HG03342 (cell line): ENCODE measurements around the gene POT1.

ENCODE experiments used
- ATAC-seq: cut with Tn5 transposase; IDR thresholded peaks from one replicate; pipeline ENCODE4 v1.9.1; 2021; ENCODE audit warnings: mild to moderate bottlenecking, moderate library complexity; ENCODE audit not compliant: unreplicated experiment

Gene POT1

DNA sequence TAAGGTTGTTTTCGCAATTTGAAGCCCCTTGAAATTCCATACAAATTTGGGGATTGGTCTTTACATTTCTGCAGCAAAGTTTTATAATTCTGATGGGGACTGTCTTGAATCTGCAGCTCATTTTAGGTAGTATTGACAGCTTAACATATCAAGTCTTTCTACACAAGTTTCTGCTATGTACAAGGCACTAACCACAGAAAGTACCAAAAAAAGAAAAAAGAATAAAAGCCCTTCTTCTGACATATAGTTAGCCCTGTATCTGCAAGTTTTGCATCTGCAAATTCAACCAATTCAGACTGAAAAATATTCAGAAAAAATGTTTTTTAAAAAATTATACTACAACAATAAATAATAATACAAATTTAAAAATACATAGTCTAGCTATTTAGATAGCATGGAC is 15.3 kb downstream of the POT1 start:
- ATAC-seq = no peak

DNA sequence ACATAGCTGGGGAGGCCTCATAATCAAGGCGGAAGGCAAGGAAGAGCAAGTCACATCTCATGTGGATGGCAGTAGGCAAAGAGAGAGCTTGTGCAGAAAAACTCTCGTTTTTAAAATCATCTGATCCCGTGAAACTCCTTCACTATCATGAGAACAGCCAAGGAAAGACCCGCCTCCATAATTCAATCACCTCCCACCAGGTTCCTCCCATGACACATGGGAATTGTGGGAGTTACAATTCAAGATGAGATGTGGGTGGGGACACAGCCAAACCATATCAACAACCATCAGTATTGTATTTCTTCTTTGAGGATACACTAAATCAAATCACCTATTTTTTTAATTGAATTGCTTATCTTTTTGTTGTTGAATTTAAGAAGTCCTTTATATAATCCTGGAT is 16.7 kb downstream of the POT1 start:
- no peak for ATAC-seq

DNA sequence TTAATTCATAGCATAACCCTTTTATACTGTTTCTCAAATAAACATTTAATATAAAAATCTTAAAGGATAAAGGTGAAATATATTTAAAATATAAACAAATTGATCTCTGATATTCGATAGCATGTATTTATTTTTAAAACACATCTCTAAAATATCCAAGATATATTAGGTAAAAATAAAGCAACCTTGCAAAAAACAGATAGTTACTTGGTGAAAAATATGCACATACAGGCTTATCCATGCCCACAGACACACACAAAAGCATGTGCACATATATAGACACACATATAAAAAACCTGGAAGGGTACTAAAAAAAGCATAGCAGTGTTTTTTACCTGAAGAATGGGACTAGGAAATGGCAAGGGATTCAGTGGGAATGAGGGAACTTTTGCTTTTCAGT is 19.8 kb downstream of the POT1 start:
- no peak for ATAC-seq

DNA sequence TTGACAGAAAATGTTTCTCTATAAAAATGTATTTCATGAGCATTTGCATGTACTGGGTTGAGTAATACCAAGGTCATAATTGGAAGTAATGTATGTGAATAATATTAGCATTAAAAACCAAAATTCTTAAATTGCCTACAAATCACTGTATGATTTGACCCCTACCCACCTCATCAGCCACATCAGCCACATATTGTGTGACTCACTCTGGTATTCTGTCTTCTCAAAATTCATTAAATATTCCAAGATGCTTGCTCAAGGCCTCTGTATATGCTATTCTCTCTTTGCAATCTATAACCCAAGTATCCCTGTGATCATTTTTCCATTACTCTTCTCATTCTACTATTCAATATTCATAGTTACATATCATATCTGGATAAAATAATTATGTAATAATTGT is 21.4 kb downstream of the POT1 start:
- no peak for ATAC-seq

DNA sequence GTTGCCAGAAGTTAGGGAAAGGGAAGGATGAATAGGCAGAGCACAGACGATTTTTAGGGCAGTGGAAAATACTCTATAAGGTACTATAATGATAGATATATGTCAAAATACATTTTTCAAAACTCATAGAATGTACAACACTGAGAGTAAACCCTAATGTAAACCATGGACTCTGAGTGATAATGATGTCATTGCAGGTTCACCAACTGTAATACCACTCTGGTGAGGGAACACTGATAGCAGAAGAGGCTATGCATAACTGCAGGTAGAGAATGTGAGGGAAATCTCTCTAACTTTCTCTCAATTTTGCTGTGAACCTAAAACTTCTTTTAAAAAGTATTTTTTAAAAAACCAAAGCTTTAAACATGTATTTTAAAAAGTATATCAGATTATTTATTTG is 22.1 kb downstream of the POT1 start:
- ATAC-seq = no peak

DNA sequence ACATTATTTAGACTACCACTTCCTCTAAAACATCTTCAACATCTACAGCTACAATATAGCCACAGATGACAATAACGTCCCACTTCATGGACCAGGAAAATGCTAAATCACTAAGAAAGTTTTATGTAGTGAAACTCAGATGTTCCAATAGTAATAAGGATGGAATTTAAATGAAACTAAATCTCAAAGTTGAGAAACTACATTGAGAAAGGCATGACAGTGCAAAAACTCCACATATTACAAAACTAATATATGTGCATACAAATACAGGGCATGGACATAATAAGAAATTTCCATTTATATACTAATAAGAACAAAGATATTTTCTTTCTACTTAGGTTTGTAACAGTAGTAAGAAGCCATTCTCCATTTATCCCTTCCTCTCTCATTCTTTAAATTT is 31.1 kb downstream of the POT1 start:
- no peak for ATAC-seq

DNA sequence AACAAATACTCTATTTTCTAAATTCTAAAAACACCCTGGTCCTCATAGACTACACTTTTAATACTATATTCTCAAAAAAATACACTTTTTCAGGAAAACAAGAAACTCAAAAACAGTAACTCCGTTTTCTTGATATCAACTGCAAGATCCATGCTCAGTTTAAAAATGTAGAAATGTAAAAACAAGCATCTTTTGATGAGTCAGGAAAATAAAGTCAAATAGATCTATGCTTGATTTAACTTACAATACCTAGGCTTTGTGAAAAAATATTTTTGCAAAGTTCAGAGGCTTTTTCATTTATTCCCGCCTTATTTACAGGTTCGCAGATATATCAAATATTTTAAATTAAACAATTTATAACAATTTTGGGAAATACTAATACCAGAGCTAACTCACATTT is 33.6 kb downstream of the POT1 start:
- no peak for ATAC-seq

DNA sequence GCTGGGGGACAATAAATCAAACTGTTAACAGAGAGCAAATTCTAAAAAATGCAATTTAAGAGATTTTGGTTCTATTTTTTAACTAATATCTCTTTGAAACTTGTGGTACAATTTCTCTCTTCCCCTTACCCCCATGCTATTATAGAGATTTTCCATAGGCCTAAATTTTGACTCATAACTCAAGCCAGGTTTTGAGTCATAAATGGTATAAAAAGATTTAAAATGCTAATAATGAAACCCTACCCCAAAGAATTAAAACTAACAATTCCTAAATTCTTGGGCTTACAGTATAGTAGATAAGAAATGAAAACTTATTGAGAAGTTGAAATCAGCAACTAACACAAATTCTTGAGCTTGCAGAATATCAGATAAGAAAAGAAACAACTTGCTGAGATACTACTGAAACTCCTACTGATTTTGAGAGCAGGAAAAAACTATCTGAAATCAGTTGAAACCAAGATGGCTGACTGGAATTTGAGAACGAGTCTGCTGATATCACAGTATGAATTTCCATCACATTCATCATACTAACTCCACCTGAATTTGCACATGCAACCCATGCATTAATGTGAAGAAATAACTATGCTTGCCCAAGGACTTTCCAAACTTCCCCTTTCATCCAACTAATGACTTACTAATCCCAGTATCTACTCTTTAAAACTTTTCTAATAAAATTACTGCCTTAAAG is 36.3 kb downstream of the POT1 start:
- ATAC-seq = peak; percentile 77

DNA sequence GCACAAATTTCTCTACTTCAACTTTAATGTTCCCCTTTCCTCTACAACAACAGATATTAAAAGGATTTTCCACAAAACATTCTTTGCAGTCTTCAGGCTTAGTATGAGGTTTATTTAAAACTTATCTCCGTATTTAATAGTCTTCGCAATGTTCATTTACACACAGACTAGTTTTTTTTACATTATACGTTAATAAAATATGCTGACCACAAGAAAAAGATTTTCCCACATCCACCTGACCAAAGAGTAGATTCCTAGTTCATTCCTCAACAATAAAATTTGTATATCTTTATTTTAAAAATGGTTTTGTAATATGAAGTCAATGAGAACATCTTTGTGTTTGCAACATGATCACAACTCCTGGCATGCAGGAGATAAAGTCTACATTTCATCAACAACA is 42.4 kb downstream of the POT1 start:
- no peak for ATAC-seq

DNA sequence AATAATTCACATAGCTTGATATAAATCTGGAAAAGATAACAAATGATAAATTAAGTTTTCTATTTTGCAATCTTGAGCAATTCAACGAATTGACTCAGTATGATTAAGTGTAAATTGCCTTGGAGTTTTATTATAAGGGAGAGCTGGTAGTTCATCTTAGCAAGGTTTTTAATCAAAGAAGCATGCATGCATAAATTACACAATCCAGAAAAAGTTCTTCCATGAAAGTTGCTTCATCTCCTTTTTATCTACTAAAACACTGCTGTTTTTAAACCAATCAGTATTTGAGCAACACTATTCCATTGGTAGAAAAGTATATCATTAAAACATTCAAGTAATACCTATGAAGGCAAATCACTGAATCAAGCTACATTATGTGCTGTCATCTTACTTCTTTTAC is 47.6 kb downstream of the POT1 start:
- no peak for ATAC-seq

DNA sequence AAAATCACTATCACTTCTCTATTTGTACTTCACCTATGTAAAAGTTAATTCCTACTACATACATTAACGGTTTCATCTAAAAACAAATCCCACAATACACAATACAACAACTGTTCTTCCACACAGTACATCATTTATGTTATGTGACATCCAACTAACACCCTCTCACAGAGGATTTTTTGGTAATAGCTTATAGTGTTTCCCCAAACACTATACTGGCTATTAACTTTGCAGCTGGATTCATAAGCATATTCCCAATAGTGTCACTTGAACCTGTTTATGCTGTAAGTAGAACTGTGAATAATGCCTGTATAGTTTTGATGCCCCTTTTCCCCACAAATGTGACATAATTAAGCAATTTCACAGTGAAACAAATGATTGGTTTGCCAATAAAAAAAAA is 49.9 kb downstream of the POT1 start:
- no peak for ATAC-seq

DNA sequence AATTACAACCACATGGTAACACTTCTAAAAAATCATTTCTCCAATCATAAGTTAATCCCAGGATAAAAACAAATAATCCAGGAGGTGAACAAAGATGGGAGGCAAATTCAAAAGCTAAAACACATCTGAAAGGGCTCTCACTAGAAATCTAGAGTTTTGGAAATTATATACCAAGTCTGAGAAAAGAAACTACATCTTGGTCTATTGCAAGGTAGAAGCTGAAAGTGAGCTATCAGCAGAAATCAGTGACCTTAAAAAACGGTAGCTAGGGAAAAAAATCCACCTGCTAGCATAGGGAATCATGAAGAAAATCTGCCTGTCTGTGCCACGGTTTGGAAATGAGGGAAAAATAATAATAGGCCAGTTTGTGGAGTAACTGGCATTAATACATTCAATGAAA is 50.5 kb downstream of the POT1 start:
- no peak for ATAC-seq

DNA sequence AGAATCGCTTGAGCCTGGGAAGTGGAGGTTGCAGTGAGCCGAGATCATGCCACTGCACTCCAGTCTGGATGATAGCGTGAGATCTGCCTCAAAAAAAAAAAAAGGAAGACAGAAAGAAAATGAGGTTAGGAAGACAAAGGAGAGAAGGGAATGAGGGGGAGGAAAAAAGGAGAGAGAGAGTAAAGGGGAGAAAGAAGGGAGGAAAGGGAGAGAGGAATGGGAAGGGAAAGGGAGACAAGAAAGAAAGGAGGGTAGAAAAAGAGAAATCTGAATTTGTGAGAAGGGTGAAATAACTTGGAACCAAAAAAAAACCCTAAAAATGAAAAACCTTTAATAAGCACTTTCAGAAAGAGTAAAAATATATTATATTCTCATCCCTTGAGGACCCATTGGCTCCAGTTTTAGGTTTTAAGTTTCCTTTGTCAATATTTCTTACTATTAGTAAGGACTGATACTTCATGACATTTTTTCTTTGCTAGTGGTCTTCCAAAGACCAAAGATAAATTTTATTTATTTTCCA is 54.9 kb downstream of the POT1 start:
- no peak for ATAC-seq

DNA sequence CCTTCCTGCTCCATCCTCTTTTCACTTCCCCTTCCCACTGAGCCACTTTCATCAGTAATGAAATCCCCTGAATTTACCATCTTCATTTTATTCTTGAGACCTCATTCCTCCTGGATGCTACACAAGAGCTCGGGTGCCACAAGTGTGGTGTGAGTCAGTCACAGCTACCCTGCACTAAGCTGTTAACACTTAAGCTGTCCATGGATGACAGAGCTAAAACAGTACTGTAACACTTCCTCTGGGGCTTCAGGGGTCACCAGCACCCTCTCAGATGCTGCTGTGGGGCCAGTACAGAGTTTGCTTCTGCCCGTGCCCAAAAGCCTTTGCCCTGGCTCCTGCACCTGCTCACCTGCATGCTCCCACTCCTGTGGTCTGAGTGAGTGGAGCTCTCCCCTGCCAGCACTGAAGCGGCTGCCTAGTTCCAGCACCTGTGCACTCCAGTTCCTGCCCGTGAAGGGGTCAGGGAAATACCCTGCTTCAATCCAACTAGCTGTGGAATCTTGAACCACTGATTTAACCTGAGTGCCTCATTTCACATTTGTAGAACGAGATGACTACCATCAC is 71.9 kb downstream of the POT1 start:
- ATAC-seq = no peak

DNA sequence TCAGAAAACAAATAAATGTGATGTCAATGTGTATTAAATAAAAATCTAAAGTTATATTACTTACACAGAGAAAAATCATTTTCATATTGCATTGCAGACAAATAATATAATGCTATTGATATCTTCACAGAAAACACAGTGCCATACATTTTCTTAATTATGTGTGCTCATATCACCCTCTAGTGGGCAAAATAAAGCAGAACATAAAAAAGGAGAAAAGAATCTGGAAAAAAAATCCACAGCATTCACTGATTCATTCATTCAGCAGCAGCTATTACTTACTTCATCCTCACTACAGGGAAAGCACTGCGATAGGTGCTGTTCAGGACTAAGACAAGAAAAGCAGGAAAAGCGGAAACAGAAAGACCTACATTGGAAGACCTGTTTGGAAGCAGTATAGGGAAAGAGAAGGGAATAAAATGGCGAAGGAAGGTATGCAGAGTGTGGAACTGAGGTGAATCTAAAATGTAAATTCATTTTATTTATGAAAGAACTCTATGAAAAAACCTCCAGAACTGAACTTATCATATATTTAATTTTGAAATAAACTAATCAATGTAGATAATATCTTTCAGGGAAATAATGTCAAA is 73.2 kb downstream of the POT1 start:
- ATAC-seq = peak; percentile 75

DNA sequence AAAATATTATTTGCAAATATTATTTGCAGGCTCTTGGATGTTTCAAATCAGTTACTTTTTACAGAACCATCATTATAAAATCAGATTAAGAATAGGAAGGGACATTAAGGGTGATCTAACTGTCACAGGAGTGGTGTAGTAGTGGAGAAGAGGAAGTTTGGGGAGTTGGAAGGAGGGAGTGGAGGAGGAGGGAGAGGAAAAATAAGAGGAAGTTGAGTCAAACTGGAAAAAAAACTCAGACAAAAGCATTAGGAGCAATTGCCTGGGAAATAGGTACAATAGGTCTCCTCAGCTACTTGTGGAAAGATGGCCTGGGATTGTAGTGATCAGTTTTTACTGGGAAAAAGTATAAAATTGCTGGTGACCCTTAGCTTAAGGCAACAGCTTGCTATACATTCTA is 86.3 kb downstream of the POT1 start:
- no peak for ATAC-seq

DNA sequence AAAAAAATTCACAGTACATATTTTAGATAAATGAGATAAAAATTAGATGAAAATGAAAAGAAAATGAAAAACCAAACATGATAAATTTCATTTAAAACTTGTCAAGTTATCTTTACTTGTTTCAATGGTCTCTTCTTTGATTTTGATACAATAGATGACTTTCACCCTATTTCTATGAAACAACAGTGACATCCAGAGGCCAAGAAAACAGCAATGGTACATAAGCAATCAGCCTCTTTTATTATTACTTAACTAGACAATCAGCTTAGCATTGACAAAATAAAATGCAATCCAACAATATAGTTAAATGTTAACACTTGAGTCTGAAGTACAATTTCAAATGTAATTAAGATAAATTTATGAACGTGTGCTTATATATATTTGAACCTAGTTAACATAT is 89.2 kb downstream of the POT1 start:
- ATAC-seq = no peak

DNA sequence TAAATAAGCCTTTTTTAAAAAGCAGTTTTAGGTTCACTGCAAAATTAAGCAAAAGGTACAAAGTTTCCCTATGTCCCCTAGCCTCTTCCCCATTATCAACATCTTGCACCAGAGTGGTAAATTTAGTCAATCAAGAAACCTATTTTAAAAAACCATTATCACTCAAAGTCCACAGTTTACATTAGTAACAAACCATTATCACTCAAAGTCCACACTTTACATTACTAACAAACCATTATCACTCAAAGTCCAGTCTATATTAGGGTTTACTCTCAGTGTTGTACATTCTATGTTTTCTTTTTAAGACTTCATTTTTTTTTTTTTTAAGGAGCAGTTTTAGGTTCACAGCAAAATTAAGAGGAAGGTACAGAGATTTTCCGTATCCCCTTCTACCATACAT is 89.9 kb downstream of the POT1 start:
- no peak for ATAC-seq

DNA sequence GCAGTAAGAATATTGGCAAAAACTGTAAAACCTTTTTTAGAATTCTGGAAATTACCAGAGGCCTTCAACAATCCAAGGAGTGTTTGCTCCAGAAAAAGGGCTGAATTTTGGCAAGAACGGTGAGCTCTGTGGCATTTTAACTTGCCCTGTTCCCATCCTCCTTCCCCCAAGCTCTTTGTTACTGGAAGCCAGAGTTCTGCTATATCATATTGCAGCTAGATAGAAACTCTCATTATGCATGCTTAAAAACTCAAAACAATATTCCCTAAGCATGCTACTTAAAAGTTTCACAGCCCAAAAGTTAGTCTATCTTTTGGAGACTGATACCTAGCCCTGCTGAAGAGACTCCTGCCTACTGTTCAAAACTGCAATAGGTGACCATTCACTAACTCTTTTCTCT is 93.5 kb downstream of the POT1 start:
- ATAC-seq = no peak

DNA sequence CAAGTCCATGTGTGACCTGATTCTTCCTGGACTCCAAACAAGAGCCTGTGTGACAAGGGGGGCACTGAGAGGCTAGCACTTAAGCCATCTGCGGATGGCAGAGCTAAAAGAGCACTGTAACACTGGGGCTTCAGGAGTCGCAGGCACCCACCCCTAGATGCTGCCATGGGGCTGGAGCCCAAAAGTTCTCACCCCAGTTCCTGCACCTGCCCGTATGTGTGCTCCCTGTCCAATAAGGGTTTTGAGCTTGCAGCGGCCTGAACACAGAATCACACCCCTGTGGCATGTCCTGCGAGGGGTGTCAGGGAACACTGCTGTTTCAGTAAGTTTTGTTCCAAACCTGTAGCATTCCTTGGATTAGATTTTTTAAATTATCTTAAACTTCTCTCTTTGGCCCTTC is 110.8 kb downstream of the POT1 start:
- no peak for ATAC-seq

DNA sequence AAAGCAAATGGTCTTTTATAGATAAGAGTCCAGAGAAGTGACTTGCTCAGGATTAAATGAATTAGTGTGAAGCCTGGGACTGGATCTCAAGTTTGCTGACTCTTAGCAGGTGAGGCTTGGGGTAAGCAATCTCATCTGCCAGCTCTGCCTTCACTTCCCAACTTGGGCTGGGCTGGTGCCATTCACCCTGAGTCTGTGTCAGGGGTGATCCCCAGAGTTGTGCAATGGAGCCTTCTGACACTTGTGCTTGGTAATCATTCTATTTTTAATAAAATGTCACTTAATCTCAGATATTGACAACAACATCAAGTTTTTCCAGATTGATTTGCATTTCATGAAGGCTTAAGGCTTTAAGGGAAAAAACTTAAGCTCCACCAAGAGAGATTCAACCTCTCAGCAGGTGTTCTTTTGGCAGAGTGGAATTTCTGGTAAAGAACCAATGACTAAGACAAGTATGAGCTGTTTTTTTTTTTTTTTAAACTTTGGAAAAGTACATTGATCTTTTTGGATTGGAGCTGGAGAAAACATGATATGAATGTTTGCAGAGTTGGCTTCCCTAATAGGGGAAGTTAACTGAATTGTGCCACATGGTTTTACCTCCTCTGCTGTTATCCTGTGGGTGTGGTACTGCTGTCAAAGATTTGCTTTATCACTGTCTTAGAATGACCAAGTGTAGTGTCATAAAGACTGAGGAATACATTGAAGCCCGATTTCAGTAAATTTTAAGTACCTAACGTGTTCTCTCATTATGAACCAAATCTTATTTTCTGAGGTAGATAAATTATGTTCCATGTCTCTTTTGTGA is 115.4 kb downstream of the POT1 start:
- ATAC-seq = no peak

DNA sequence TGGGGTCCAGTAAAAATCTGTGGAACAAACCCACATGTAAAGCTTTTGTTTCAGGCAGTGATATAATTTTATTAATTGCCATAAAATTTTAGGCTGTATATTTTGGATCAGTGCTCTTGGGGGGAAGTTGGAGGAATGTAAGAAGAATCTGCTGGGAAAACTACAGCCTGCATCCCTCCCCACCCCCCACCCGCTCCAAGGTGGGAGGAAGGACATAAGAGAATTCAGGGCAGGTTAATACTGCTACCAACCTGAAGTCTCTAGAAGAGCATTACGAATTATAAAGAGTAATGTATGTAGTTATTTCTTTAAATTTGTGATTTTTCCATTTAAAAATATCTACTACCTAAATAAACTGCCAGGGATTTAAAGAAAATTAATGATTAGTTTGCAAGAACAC is 116.9 kb downstream of the POT1 start:
- no peak for ATAC-seq
